Neural cell (in vitro differentiated cells): ENCODE results near the gene HDLBP. TPM values are rescaled to one million over a fixed set of nuclear protein-coding genes. Genes with fewer than 3 reads are reported as not detected.

Source experiments
- H2AFZ ChIP-seq: fragments of 200-600, 300-800 bp; sonication (generic), shearing (Covaris generic); 2 replicates; pipeline ENCODE4 v1.6.0; 2014; ENCODE audit warnings: low read depth, mild to moderate bottlenecking, antibody characterized with exemption, low read length, moderate library complexity
- H3F3A ChIP-seq: fragments of 200-600 bp; shearing (Covaris generic); 2 replicates; pipeline ENCODE4 v1.6.1; 2016; ENCODE audit warnings: mild to moderate bottlenecking, moderate library complexity, mixed read lengths, antibody characterized with exemption, low read length; ENCODE audit not compliant: insufficient read depth, poor library complexity, severe bottlenecking
- H3K27ac ChIP-seq: fragments of 200-600, 300-800 bp; sonication (generic), shearing (Covaris generic); 2 replicates; pipeline ENCODE4 v1.5.1; 2014; ENCODE audit warnings: mild to moderate bottlenecking, low read length, moderate library complexity
- H3K27me3 ChIP-seq: fragments of 300-800, 200-600 bp; sonication (generic), shearing (Covaris generic); 2 replicates; pipeline ENCODE4 v1.6.0; 2014; ENCODE audit warnings: mild to moderate bottlenecking, low read depth, low read length, moderate library complexity; ENCODE audit not compliant: insufficient read depth
- H3K36me3 ChIP-seq: fragments of 300-800, 200-600 bp; sonication (generic), shearing (Covaris generic); 2 replicates; pipeline ENCODE4 v1.5.1; 2014; ENCODE audit warnings: mild to moderate bottlenecking, antibody characterized with exemption, low read length, moderate library complexity; ENCODE audit not compliant: insufficient read depth
- H3K4me2 ChIP-seq: fragments of 300-800, 200-600 bp; sonication (generic), shearing (Covaris generic); 2 replicates; pipeline ENCODE4 v1.6.0; 2014; ENCODE audit warnings: mild to moderate bottlenecking, low read length
- H3K4me3 ChIP-seq: fragments of 300-800, 200-600 bp; sonication (generic), shearing (Covaris generic); 2 replicates; pipeline ENCODE4 v1.5.1; 2014; ENCODE audit warnings: mild to moderate bottlenecking, low read length, moderate library complexity
- H3K79me2 ChIP-seq: fragments of 200-600 bp; shearing (Covaris generic); replicated peaks from 2 replicates; pipeline ENCODE4 v1.6.0; 2014; ENCODE audit warnings: mild to moderate bottlenecking, low read length, moderate library complexity; ENCODE audit not compliant: insufficient read depth
- H3K9ac ChIP-seq: fragments of 300-800, 200-600 bp; sonication (generic), shearing (Covaris generic); 2 replicates; pipeline ENCODE4 v1.6.1; 2016; ENCODE audit warnings: mild to moderate bottlenecking, low read length, mixed read lengths
- H3K9me2 ChIP-seq: fragments of 200-600 bp; shearing (Covaris generic); 2 replicates; pipeline ENCODE4 v1.6.1; 2016; ENCODE audit warnings: mild to moderate bottlenecking, low read length, mixed read lengths; ENCODE audit not compliant: insufficient read depth
- H3K9me3 ChIP-seq: fragments of 200-600, 300-800 bp; sonication (generic), shearing (Covaris generic); 2 replicates; pipeline ENCODE4 v1.6.1; 2016; ENCODE audit warnings: mild to moderate bottlenecking, mixed run types, low read length, moderate library complexity, mixed read lengths
- H4K20me1 ChIP-seq: fragments of 200-600 bp; shearing (Covaris generic); 2 replicates; pipeline ENCODE4 v1.6.1; 2016; ENCODE audit warnings: mild to moderate bottlenecking, mixed run types; ENCODE audit not compliant: insufficient read depth
- CTCF ChIP-seq: fragments of 450-650 bp; IDR thresholded peaks from 2 replicates; pipeline ENCODE4 v1.5.1; 2014; ENCODE audit warnings: antibody characterized with exemption, mild to moderate bottlenecking, moderate library complexity; ENCODE audit not compliant: poor library complexity, severe bottlenecking
- EP300 ChIP-seq: fragments of 450-650 bp; conservative IDR thresholded peaks from 2 replicates; pipeline ENCODE4 v1.6.1; 2014; ENCODE audit warnings: antibody characterized with exemption, mild to moderate bottlenecking, moderate library complexity; ENCODE audit not compliant: poor library complexity, severe bottlenecking
- EZH2 ChIP-seq: fragments of 200-600, 300-800 bp; shearing (Covaris generic), sonication (generic); IDR thresholded peaks from 2 replicates; pipeline ENCODE4 v1.6.1; 2014; ENCODE audit warnings: antibody characterized with exemption, low read length, borderline replicate concordance, mild to moderate bottlenecking; ENCODE audit not compliant: insufficient read depth, poor library complexity, severe bottlenecking
- MXI1 ChIP-seq: fragments of 450-650 bp; conservative IDR thresholded peaks from 2 replicates; pipeline ENCODE4 v1.6.1; 2014; ENCODE audit warnings: antibody characterized with exemption, mild to moderate bottlenecking; ENCODE audit not compliant: poor library complexity, severe bottlenecking
- POLR2AphosphoS5 ChIP-seq: IDR thresholded peaks from 2 replicates; pipeline ENCODE4 v1.6.1; 2012
- RAD21 ChIP-seq: fragments of 450-650 bp; conservative IDR thresholded peaks from 2 replicates; pipeline ENCODE4 v1.6.1; 2014; ENCODE audit warnings: antibody characterized with exemption, mild to moderate bottlenecking, moderate library complexity
- SMC3 ChIP-seq: fragments of 450-650 bp; conservative IDR thresholded peaks from 2 replicates; pipeline ENCODE4 v1.6.1; 2014; ENCODE audit warnings: antibody characterized with exemption, mild to moderate bottlenecking, moderate library complexity; ENCODE audit not compliant: poor library complexity
- TAF1 ChIP-seq: IDR thresholded peaks from 2 replicates; pipeline ENCODE4 v1.6.1; 2012; ENCODE audit warnings: low read depth
- polyA plus RNA-seq: library from polyadenylated mRNA; depleted of rRNA; stranded (reverse); fragments of >200 nt; gene quantifications from 2 replicates; pipeline ENCODE4 v1.2.3, GENCODE V29; 2014
- TF ChIP-seq, protein P1 (sequence below): IDR thresholded peaks from 2 replicates; pipeline ENCODE4 v1.6.1; 2012; ENCODE audit warnings: borderline replicate concordance

Gene HDLBP
- polyA plus RNA-seq, 1 donor from 2014 or later, result 61.9 TPM

DNA sequence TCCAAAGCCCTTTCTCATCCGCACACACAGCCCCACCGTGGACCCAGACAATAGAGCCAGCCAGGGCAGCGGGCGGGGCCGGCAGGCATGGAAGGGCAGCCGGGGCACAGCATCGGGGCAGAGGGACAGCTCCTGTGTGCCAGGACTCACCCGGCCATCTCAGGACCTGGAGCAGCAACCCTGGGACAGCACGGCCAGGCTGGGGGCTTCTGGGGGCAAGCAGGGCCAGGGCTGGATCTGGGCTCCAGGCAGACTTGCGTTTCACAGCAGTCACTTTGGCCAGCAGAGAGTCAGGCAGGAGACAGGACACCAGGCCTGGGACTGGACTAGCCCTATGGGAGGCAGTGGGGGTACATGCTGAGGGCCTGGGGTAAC lies 111.5 kb downstream of the HDLBP start:
- Histone ChIP-seq H3K4me2 (no peak overlapping the region), H3K9ac (no peak overlapping the region), H3K79me2 (no peaks in the 10 kb centered on the region), H3K9me3 (no peaks in the 10 kb centered on the region), H3K36me3 (no peaks in the 10 kb centered on the region), H3K27ac (no peak overlapping the region), H3K9me2 (no peaks in the 10 kb centered on the region), H3K4me3 (no peak overlapping the region), H3F3A (no peaks in the 10 kb centered on the region), H2AFZ (no peak overlapping the region), H4K20me1 (no peaks in the 10 kb centered on the region), H3K27me3 (no peaks in the 10 kb centered on the region)
- TF ChIP-seq CTCF (no peak), TAF1 (no peak)

GRCh38 chr2:241203218-241204009 lies 112.1 kb downstream of the HDLBP start:
- H3K79me2 ChIP-seq, result no peaks in the 10 kb centered on the region
- no peak for TF ChIP-seq CTCF
- no peak for TF ChIP-seq EZH2
- TF ChIP-seq SMC3, result no peak
- TF ChIP-seq RAD21, result no peak
- no peak for TF ChIP-seq MXI1
- TF ChIP-seq, protein P1, sequence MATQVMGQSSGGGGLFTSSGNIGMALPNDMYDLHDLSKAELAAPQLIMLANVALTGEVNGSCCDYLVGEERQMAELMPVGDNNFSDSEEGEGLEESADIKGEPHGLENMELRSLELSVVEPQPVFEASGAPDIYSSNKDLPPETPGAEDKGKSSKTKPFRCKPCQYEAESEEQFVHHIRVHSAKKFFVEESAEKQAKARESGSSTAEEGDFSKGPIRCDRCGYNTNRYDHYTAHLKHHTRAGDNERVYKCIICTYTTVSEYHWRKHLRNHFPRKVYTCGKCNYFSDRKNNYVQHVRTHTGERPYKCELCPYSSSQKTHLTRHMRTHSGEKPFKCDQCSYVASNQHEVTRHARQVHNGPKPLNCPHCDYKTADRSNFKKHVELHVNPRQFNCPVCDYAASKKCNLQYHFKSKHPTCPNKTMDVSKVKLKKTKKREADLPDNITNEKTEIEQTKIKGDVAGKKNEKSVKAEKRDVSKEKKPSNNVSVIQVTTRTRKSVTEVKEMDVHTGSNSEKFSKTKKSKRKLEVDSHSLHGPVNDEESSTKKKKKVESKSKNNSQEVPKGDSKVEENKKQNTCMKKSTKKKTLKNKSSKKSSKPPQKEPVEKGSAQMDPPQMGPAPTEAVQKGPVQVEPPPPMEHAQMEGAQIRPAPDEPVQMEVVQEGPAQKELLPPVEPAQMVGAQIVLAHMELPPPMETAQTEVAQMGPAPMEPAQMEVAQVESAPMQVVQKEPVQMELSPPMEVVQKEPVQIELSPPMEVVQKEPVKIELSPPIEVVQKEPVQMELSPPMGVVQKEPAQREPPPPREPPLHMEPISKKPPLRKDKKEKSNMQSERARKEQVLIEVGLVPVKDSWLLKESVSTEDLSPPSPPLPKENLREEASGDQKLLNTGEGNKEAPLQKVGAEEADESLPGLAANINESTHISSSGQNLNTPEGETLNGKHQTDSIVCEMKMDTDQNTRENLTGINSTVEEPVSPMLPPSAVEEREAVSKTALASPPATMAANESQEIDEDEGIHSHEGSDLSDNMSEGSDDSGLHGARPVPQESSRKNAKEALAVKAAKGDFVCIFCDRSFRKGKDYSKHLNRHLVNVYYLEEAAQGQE, result no peak
- no peak for TF ChIP-seq EP300
- TF ChIP-seq POLR2AphosphoS5, result no peak
- TF ChIP-seq TAF1, result no peak
- no peaks in the 10 kb centered on the region for H3K27me3 ChIP-seq
- no peak overlapping the region for H2AFZ ChIP-seq
- no peak overlapping the region for H3K27ac ChIP-seq
- H3K9me2 ChIP-seq, result no peaks in the 10 kb centered on the region
- H3F3A ChIP-seq, result no peaks in the 10 kb centered on the region
- H3K9me3 ChIP-seq, result no peaks in the 10 kb centered on the region
- no peaks in the 10 kb centered on the region for H4K20me1 ChIP-seq
- no peak overlapping the region for H3K4me2 ChIP-seq
- H3K4me3 ChIP-seq, result no peak overlapping the region
- no peaks in the 10 kb centered on the region for H3K36me3 ChIP-seq
- H3K9ac ChIP-seq, result no peak overlapping the region
